SIG-M5 treated with dmso at 0.1 percent for 504 hours (cell line): ENCODE data around the gene B3GALT6.
"Not testable (repeated sequence)": the region's sequence is repeated elsewhere in the genome, so short reads cannot be mapped to it uniquely, and the experiment has no call there.

Source experiments
- DNase-seq: peaks from one replicate; lab custom pipeline; 2025; ENCODE audit not compliant: unreplicated experiment; lab: John Stamatoyannopoulos, UW

The B3GALT6 gene

GRCh38 chr1:1232208-1232795, at the start of gene B3GALT6:
Gene B3GALT6, plus strand, starts transcription at chr1:1232237. Its CDS starts 42 bp downstream, at chr1:1232279.
- DNase-seq = no peak

- DNase-seq = no peak
Observed at GRCh38 chr1:1182491-1183220, 49.4 kb upstream of the B3GALT6 start.

GRCh38 chr1:1183221-1183747, 48.8 kb upstream of the B3GALT6 start:
- DNase-seq = no peak

GRCh38 chr1:1183833-1184775, 47.9 kb upstream of the B3GALT6 start:
- DNase-seq = no peak

GRCh38 chr1:1185101-1185765, 46.8 kb upstream of the B3GALT6 start:
- no peak for DNase-seq

- no peak for DNase-seq
Observed at GRCh38 chr1:1187938-1188337, 44.1 kb upstream of the B3GALT6 start.

- DNase-seq = peak; percentile 56
Observed at GRCh38 chr1:1189111-1189510, 42.9 kb upstream of the B3GALT6 start.

GRCh38 chr1:1191734-1192133, 40.3 kb upstream of the B3GALT6 start:
- no peak for DNase-seq

- no peak for DNase-seq
Observed at GRCh38 chr1:1194723-1195122, 37.3 kb upstream of the B3GALT6 start.

- DNase-seq = not testable (repeated sequence)
Observed at GRCh38 chr1:1195726-1196125, 36.3 kb upstream of the B3GALT6 start.

GRCh38 chr1:1196431-1197187, 35.4 kb upstream of the B3GALT6 start:
- DNase-seq = no peak

GRCh38 chr1:1197188-1197500, 34.9 kb upstream of the B3GALT6 start:
- DNase-seq = no peak

- no peak for DNase-seq
Observed at GRCh38 chr1:1197551-1198422, 34.2 kb upstream of the B3GALT6 start.

- DNase-seq = no peak
Observed at GRCh38 chr1:1198423-1199140, 33.5 kb upstream of the B3GALT6 start.

GRCh38 chr1:1199141-1199960, 32.7 kb upstream of the B3GALT6 start:
- DNase-seq = no peak

GRCh38 chr1:1199961-1200875, 31.8 kb upstream of the B3GALT6 start:
- DNase-seq = no peak
